Activated naive CD8-positive, alpha-beta T cell treated with anti-CD3 and anti-CD28 coated beads for 36 hours (primary cell): ENCODE results near the gene PEX10. TPM values are rescaled to one million over a fixed set of nuclear protein-coding genes. Genes with fewer than 3 reads are reported as not detected.
A peak's percentile ranks its signal among the peaks of the same experiment; 100 is the strongest.

Experiments used
- DNase-seq: peaks from one replicate; pipeline ENCODE4 v3.0.0; 2021
- H3K27ac Mint-ChIP-seq: one replicate; pipeline ENCODE4 v1.8.0; 2022; ENCODE audit warnings: mild to moderate bottlenecking, moderate library complexity, mixed read lengths
- H3K27me3 Mint-ChIP-seq: one replicate; pipeline ENCODE4 v1.8.0; 2022; ENCODE audit warnings: mild to moderate bottlenecking, mixed read lengths
- H3K36me3 Mint-ChIP-seq: one replicate; pipeline ENCODE4 v1.8.0; 2021; ENCODE audit warnings: mild to moderate bottlenecking, mixed read lengths
- H3K4me1 Mint-ChIP-seq: one replicate; pipeline ENCODE4 v1.8.0; 2021; ENCODE audit warnings: mixed read lengths
- H3K4me3 Mint-ChIP-seq: one replicate; pipeline ENCODE4 v1.8.0; 2022; ENCODE audit warnings: mild to moderate bottlenecking, moderate library complexity, mixed read lengths
- H3K9me3 Mint-ChIP-seq: one replicate; pipeline ENCODE4 v1.8.0; 2022; ENCODE audit warnings: mixed read lengths
- total RNA-seq, 2 experiments: library from RNA; stranded (reverse); gene quantifications; one replicate each; pipeline ENCODE4 v1.2.3, GENCODE V29; 2021

The PEX10 gene
- total RNA-seq, 2 experiments from 2014 or later = 21.5 to 23.7 TPM

- Mint-ChIP-seq H3K27me3 (no peaks in the 10 kb centered on the region), H3K36me3 (peaks cover 9% of the 10 kb centered on the region), H3K9me3 (no peaks in the 10 kb centered on the region), H3K27ac (no peak overlapping the region), H3K4me1 (peaks cover 9% of the 10 kb centered on the region), H3K4me3 (no peak overlapping the region)
- DNase-seq = no peak
Observed at GRCh38 chr1:2407991-2408275, 4.4 kb downstream of the PEX10 start.

GRCh38 chr1:2407166-2407990 is 5.0 kb downstream of the PEX10 start:
- DNase-seq = no peak
- Mint-ChIP-seq H3K36me3 (peaks cover 9% of the 10 kb centered on the region), H3K27ac (no peak overlapping the region), H3K9me3 (no peaks in the 10 kb centered on the region), H3K4me3 (no peak overlapping the region), H3K4me1 (peaks cover 9% of the 10 kb centered on the region), H3K27me3 (no peaks in the 10 kb centered on the region)

- no peaks in the 10 kb centered on the region for H3K27me3 Mint-ChIP-seq
- H3K27ac Mint-ChIP-seq = no peak overlapping the region
- H3K36me3 Mint-ChIP-seq = peaks cover 12% of the 10 kb centered on the region
- no peaks in the 10 kb centered on the region for H3K9me3 Mint-ChIP-seq
- H3K4me1 Mint-ChIP-seq = peaks cover 9% of the 10 kb centered on the region
- no peak overlapping the region for H3K4me3 Mint-ChIP-seq
- no peak for DNase-seq
Observed at GRCh38 chr1:2406451-2407041, 5.8 kb downstream of the PEX10 start.

GRCh38 chr1:2405588-2406295 is 6.6 kb downstream of the PEX10 start:
- H3K4me3 Mint-ChIP-seq = no peak overlapping the region
- H3K36me3 Mint-ChIP-seq = peaks cover 14% of the 10 kb centered on the region
- no peak for DNase-seq
- H3K9me3 Mint-ChIP-seq = no peaks in the 10 kb centered on the region
- peaks cover 5% of the 10 kb centered on the region for H3K4me1 Mint-ChIP-seq
- no peaks in the 10 kb centered on the region for H3K27me3 Mint-ChIP-seq
- no peak overlapping the region for H3K27ac Mint-ChIP-seq

GRCh38 chr1:2404890-2405511 is 7.4 kb downstream of the PEX10 start:
- peaks cover 14% of the 10 kb centered on the region for H3K36me3 Mint-ChIP-seq
- no peaks in the 10 kb centered on the region for H3K27me3 Mint-ChIP-seq
- peaks cover 2% of the 10 kb centered on the region for H3K4me1 Mint-ChIP-seq
- H3K4me3 Mint-ChIP-seq = no peak overlapping the region
- no peak overlapping the region for H3K27ac Mint-ChIP-seq
- no peak for DNase-seq
- H3K9me3 Mint-ChIP-seq = no peaks in the 10 kb centered on the region

GRCh38 chr1:2404142-2404889 is 8.0 kb downstream of the PEX10 start:
- Mint-ChIP-seq H3K27me3 (no peaks in the 10 kb centered on the region), H3K27ac (no peak overlapping the region), H3K4me3 (no peak overlapping the region), H3K36me3 (peaks cover 14% of the 10 kb centered on the region), H3K9me3 (no peaks in the 10 kb centered on the region), H3K4me1 (peaks cover 2% of the 10 kb centered on the region)
- DNase-seq = no peak

GRCh38 chr1:2403273-2403672 is 9.1 kb downstream of the PEX10 start:
- DNase-seq = no peak
- Mint-ChIP-seq H3K27me3 (no peaks in the 10 kb centered on the region), H3K4me1 (peaks cover 2% of the 10 kb centered on the region), H3K9me3 (no peaks in the 10 kb centered on the region), H3K27ac (no peak overlapping the region), H3K36me3 (peaks cover 14% of the 10 kb centered on the region), H3K4me3 (no peak overlapping the region)

- Mint-ChIP-seq H3K4me1 (no peaks in the 10 kb centered on the region), H3K36me3 (peaks cover 14% of the 10 kb centered on the region)
Observed at GRCh38 chr1:2402420-2402819, 9.9 kb downstream of the PEX10 start.

GRCh38 chr1:2400950-2401649 is 11.3 kb downstream of the PEX10 start:
- Mint-ChIP-seq H3K4me3 (no peak overlapping the region), H3K27ac (peak overlapping the region; percentile 3), H3K4me1 (peaks cover 5% of the 10 kb centered on the region), H3K36me3 (peaks cover 19% of the 10 kb centered on the region), H3K27me3 (no peaks in the 10 kb centered on the region), H3K9me3 (no peaks in the 10 kb centered on the region)
- DNase-seq = no peak

More at GRCh38 chr1:2402420-2402819, 9.9 kb downstream of the PEX10 start:
- no peaks in the 10 kb centered on the region for H3K27me3 Mint-ChIP-seq
- no peak overlapping the region for H3K4me3 Mint-ChIP-seq
- H3K9me3 Mint-ChIP-seq = no peaks in the 10 kb centered on the region
- H3K27ac Mint-ChIP-seq = peak overlapping the region; percentile 72
- DNase-seq = no peak

GRCh38 chr1:2400576-2400909 is 11.8 kb downstream of the PEX10 start:
- Mint-ChIP-seq H3K36me3 (peaks cover 19% of the 10 kb centered on the region), H3K27ac (no peak overlapping the region), H3K4me1 (peaks cover 8% of the 10 kb centered on the region), H3K9me3 (no peaks in the 10 kb centered on the region), H3K27me3 (no peaks in the 10 kb centered on the region), H3K4me3 (no peak overlapping the region)
- no peak for DNase-seq

GRCh38 chr1:2399890-2400575 is 12.3 kb downstream of the PEX10 start:
- H3K36me3 Mint-ChIP-seq = peaks cover 19% of the 10 kb centered on the region
- H3K9me3 Mint-ChIP-seq = no peaks in the 10 kb centered on the region
- no peak overlapping the region for H3K27ac Mint-ChIP-seq
- no peak for DNase-seq
- H3K4me3 Mint-ChIP-seq = no peak overlapping the region
- peaks cover 10% of the 10 kb centered on the region for H3K4me1 Mint-ChIP-seq
- H3K27me3 Mint-ChIP-seq = no peaks in the 10 kb centered on the region

- Mint-ChIP-seq H3K27ac (no peak overlapping the region), H3K4me3 (no peak overlapping the region), H3K4me1 (peaks cover 21% of the 10 kb centered on the region), H3K27me3 (no peaks in the 10 kb centered on the region), H3K9me3 (no peaks in the 10 kb centered on the region), H3K36me3 (peaks cover 21% of the 10 kb centered on the region)
- no peak for DNase-seq
Observed at GRCh38 chr1:2398871-2399270, 13.5 kb downstream of the PEX10 start.

- H3K36me3 Mint-ChIP-seq = peaks cover 29% of the 10 kb centered on the region
Observed at GRCh38 chr1:2397007-2397679, 15.2 kb downstream of the PEX10 start.

More at GRCh38 chr1:2397007-2397679, 15.2 kb downstream of the PEX10 start:
- no peaks in the 10 kb centered on the region for H3K9me3 Mint-ChIP-seq
- DNase-seq = no peak
- peaks cover 36% of the 10 kb centered on the region for H3K4me1 Mint-ChIP-seq
- peak overlapping the region; percentile 75 for H3K27ac Mint-ChIP-seq
- no peak overlapping the region for H3K4me3 Mint-ChIP-seq
- H3K27me3 Mint-ChIP-seq = no peaks in the 10 kb centered on the region
